SKM-1 treated with dmso at 0.1 percent for 144 hours (cell line): ENCODE measurements around the gene FILIP1.

Source experiments
- DNase-seq: peaks from one replicate; lab custom pipeline; 2025; ENCODE audit not compliant: unreplicated experiment; lab: John Stamatoyannopoulos, UW

FILIP1 gene

DNA sequence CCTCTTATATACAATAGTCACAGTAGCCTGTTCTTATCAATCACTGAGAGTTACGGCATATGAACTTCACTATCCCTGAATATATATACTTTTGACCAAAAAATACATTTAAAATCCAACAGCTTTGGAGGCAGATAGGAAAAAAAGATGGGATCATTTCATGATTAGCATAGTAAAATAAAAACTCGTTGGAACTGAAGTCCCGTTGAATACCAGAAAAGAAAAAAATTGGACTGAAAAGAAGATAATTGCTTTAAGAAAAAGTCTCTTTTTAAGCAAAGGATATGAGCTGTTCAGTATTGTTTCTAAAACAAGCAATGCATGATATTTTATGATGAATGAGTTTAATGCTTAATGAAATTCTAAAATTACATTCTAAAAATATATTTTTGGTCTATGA, 4.4 kb upstream of the FILIP1 start:
- no peak for DNase-seq

DNA sequence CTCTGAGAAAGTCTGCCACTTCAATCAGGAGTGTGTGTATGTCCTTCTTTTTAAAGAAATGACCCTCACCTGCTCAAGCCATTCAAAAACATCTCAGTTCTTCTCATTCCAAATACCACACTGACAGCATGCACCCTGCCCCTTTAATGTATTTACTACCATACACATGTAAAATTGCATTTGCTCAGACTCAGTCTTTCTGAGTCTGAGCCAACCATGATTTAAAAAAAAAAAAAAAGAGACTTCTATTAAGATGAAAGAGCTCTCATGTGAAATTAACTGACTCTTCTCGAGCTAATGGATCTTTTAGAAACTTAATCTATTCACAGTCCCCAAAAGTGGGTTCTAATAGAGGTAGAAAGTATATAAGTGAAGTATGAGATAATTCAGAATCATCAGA, 1.4 kb upstream of the FILIP1 start:
- DNase-seq = no peak

DNA sequence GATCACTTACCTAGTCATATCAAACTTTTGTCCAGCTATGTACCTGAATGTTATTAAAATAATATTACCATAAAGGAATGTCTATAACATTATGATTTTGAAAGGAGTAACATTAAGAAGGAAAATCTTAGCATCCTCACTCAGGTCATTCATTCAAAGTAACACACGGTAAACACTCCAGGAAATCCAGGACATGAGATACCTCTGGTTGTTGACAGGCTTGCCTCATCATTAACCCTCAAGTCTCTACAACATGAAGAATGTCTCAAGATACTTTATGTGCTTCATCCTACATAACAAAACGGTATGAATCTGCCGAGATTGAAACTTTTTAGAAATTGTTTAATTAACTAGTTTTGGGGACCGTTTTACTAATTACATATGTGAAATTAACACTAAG, 690 bp upstream of the FILIP1 start:
- DNase-seq = no peak

DNA sequence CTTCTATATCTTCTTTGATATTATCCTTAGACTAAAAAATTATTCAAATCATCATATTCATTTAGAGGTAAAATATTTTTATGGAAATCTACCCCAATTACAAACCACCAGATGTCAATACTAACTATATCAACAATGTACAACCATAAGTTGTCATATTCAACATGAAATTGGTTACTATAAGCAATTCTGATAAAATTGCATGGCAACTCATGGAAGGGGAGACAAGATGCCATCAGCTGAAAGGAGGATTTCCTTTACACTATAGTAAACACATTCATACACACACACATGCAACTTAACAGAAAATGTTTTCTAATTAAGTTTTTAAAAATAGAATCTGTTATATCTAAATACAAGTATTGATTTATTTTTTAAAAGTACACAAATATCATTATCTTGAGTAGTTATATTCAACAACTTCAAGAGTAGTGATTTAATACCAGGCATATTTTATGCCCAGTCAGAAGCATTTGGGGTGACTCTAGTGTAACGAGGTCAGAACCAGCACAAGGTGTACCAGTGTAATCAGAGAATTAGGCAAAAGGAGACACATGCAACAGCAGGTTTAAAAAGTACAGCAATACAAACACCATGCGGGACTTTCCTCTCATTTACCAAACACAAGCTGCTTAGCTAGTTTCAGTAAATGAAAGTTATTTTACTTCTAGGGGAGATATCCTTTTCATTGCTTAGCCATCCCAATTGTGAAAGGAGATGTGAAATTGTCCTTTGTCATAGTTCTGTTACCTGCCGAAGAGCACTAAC, 1.0 kb downstream of the FILIP1 start:
- DNase-seq = no peak

DNA sequence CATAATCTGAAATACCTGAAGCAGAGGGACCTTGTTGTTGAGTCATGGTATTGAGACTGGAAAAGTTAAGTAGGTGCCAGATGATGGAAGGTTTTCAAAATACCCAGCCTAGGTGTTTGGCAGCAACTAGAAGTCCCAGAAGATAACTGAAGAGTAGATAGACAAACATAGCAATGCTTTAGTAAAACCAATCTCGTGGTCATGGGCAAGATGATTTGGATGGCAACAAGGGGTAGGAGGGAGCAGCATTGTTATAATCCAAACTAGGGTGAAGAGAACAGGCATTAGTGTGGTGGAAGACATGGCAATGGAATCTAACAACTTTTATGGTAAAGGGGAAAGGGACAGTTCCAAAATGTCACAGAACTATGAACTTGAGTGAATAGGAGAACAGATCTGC, 2.3 kb downstream of the FILIP1 start:
- no peak for DNase-seq

DNA sequence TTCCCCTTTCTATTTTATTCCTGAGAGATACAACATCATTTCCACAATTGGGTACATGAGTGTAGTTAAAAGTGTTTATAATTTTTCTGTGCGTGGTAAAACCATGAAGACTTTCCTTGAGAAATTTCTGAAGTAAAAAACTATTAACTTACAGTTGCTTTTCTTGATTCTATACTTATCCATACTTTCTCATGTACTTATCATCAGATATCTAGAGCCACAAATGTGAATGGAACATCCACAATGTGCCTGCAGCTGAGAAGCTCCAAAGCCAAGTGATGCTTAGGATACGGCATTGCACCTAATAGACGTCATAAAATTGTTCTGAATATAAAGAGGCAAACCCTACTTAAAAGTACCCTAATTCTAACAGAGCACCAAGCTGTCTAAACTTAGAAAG, 2.9 kb downstream of the FILIP1 start:
- DNase-seq = no peak

DNA sequence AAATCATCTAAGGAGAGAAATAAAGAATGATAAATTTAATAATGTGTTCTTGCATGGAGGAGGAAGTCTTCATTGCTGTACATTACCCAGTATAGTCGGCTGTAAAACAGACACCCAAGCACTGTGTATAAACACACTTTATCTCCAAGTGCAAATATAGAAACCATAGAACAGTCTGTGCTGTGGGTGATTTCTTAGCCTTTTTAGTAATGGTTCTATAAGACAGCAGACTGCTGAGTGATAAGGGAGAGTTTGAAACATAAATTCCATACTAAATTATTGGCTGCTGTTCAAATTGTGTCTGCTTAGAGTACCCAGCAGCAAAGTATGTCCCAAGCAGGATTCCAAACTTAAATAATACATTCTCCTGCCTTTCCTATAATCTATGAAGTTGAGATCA, 4.6 kb downstream of the FILIP1 start:
- DNase-seq = no peak

DNA sequence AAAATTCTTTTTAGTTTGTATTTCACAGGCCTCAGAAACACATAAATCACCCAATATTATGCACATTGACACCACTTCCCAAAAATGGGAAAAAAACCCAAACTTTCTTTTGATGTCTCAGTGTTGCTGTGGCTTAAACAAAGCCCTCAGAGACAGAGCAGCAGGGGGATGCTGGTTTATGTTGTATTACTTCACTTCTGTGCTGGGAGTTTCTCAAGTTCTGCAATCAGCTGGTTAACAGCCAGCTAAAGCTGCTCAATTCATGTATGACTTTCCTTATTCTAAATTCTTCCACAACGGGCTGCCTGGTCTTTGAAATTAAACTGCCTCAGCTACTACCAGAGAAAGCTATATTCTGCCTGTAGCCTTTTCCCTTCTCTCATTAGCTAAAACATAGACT, 5.6 kb downstream of the FILIP1 start:
- DNase-seq = peak; percentile 11

DNA sequence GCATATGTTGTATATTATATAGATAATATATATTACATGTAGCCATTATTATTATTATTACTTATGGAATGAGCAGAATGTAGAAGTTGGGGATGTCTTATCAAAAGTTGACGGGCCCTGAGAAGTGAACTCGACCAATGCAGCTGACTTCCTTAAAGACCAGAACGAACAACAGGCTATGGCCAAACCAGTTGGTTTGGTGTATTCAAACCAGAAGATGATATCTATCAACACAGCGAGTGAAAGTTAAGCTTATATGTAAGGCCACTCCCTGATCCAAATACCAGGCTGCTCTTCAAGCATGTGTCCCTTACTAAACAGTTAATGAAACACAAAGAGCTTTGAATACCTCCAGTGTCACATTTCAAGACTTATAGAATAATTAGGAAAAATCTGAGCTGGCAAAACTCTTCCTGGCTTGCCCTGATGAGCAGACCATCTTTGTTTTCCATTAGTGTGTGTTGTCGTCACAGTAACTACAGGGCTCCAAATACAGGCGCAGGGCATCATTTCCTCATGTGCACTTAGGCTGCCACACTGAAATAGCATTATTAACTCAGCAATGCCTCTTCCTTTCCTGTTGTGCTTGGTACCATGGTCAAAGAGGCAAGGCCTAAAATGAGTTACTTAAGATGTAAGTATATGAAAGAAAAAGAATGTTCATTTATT, 6.6 kb downstream of the FILIP1 start:
- no peak for DNase-seq

DNA sequence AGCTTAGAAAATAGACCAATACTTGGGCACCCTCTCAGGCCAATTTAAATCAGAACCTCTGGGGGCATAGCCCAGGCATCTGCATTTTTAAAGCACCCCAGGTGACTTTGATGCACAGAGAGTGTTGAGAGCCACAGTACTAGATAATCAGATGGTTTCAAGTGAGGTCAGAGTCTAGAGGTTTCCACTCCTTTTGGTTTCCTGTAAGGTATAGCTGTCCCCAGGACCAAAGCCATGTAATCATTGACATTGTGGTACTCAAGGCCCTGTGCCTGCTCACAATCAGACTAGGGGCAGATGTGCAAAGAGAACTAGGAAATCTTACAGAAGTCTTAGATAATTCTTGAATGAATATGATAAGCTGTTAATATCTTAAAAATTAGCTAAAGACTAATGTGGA, 9.1 kb downstream of the FILIP1 start:
- DNase-seq = no peak

DNA sequence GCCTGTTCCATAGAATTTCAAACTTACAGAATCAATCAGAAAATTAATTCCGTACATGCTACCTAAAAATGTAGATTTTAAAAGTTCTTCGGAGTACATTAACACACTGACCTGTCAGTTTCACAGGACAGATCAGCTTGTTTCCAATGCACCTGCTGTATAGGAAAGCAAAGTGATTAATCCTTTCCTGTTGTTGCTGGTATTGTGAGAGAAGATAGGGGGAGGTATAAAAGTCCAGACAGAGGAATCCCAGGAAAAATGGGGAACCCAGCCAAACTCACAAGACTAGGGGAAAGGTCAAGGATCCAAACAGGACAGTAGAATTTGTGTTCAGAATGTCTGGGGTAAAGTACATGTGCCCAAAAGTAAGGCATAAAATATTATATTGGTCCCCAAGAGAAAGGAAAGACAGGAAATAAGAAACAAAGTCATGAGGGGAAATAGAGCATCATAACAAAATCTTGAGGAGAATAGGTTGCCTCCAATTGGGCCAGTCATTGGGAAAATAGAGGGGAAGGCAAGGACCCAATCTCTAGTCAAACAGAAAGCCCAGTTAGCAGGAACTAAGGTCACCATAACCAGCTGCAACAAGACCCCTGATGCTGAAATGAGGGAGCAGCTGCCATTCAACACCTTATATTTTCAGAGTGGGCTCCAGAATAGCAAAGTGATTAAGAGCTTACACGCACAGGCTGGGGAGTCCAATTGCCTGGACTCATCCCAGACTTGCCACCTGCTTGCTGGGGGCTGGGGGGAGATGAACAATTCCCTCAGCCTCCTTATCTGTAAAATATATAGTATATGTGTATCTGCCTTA, 10.3 kb downstream of the FILIP1 start:
- DNase-seq = no peak

DNA sequence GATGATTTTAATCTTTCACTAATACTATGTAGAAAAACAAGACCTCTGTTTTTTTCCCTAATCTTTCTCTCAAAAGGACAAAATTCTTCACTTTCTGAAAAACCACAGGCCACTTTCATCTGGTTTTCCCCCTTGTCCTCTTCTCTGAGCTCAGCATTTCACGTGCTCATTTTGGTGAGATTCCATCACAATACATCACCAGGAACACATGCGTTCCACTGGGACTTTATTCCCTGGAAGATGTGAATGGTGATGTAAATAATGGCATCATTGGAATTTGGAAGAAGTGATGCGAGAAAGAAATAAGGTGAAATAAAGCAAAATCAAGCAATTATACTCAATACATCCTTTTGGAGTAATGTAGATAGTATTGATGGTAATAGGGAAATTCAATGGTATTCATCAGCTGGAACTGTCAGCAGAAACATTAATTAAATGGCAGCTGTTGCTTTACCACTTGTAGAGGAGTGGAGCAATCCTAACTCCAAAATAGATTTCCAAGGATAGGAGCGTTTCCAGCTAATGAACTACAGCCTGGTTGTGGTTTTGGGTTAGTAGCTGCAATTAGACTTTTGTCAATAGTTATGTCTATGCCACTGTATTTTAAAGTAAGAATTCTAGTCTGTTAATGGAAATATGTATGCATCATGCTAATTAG, 11.5 kb downstream of the FILIP1 start:
- no peak for DNase-seq

DNA sequence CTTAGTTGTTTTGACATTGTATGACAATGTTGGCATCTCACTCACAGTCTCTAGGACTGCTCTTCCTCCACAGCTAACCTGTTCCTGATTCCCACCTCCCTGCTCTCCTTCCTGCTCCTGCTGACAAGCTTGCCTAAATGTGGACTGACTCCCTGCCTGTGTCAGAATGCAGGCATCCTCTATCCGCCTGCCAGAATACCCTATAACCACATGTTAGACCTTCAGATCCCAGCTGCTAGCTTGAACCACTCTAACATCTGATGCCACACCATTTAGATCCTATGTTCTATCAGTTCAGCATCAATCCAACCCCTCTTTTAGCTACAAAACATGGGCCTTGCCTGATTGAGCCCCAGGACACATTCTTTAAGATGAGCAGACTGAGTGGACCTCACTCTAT, 12.2 kb downstream of the FILIP1 start:
- no peak for DNase-seq

DNA sequence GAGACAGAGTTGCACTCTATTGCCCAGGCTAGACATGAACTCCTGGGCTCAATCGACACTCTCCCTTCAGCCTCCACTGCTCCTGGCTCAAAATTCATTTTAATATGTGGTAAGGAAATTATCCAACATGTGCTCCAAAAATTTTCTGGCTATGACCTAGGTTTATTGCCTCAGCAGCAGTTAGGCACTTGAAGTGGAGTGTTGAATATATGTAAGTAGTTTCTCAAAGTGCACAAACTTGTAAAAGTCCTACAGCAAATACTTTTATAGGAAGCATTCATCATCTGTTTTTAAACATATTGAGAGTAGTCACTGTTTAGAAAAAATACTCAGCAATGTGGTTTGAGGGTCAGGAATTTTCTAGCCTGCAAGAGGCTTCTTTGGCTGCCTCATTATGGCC, 13.2 kb downstream of the FILIP1 start:
- no peak for DNase-seq

DNA sequence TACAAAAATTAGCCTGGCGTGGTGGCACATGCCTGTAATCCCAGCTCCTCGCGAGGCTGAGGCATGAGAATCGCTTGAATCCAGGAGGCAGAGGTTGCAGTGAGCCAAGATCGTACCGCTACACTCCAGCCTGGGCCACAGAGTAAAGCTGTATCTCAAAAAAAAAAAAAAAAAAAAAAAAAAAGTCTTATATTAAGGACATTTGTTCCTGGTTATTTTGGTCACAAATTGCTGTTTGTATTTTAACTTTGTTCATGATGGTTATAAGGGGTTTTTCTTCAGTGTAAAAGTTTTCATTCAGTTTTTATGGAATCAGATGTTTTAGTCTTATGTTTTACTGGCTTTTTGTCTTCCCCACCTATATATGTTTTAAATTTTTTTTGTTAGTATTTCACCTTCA, 13.9 kb downstream of the FILIP1 start:
- no peak for DNase-seq

DNA sequence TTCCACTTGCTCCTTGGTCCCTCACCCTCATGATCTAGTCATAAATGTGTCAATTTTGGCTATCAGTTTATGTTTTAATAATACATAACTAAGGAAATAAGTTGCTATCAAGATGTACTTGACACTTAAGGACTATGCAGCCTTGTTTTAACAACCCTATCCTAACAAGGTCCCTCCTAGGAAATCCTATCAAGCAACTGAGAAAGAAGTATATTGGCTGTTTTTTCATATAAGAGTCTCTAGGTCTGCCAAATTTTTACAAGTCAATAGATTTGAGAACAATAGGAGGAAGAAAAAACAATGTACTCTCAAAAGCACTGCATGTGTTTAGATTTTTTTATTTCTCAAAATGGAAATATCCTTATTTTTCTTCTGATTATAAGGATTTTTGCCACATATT, 14.7 kb downstream of the FILIP1 start:
- DNase-seq = no peak

DNA sequence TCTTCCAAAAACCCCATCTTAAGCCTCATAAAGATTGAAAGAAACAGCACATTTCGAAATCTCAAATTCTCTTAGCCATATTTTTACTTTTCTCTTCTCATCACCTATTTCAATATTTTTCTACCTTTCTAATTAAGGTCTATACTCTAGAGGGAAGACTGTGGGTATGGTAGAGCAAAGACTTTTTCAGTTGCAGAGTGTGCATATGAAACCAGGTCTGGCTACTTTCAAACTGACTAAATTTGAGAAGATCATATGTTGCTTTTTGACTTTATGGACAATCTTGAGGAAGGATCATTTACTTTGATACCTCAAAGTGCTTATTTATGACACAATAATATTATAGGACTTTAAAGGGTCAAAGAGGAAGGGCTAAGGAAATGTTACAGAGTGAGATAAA, 20.7 kb downstream of the FILIP1 start:
- no peak for DNase-seq

DNA sequence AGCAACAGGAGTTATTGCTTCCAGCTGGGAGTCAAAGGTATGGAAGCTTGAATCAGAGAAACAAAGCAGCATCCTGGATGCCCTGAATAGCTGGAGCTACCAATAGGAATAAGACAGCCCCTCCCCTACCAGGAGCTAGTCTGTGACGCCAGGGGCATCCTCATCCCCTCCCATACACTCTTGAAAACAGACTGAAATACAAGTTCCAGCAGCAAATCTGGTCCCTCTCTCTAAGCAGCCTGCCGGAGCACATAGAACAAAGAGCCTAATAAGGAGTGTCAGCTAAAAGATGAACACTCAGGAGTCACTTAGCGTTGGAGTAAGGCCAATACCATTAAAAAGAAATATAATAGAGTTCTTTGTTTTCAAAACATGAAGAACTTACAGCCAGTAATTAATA, 25.6 kb downstream of the FILIP1 start:
- DNase-seq = no peak

DNA sequence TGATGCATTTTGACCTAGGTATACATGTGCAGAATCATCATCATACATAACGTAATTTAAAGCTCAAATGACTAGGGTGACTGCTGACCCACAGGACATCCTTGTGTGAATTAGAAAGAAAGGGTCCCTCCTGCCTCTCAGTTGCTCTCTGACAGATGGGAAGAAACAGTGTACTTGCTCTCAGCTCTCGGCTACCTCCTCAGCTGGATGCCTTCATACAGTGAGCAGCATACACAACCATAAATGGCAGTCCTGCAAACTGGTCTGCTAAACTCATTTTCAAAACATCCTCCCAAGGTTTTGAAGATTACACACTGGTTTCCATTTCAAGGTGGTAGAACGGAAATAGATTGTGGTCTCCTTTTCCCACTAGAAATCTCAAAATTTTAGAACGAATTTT, 26.3 kb downstream of the FILIP1 start:
- no peak for DNase-seq

DNA sequence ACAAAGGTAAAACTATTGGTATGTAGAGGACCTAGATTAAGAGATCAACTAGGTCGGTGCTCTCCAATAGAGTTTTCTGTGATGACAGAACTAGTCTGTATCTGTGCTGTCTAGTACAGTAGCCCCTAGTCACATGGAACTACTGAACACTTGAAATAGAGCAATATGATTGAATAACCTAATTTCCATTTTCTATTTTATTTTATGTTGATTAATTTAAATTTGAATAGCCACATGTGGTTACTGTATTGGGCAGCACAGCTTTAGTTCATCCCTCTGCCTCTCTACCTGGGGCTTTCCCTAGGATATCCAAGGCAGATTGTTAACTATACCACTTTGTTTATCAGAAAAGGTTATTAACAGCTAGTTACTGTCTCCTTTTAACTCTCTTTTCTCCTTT, 27.0 kb downstream of the FILIP1 start:
- no peak for DNase-seq

DNA sequence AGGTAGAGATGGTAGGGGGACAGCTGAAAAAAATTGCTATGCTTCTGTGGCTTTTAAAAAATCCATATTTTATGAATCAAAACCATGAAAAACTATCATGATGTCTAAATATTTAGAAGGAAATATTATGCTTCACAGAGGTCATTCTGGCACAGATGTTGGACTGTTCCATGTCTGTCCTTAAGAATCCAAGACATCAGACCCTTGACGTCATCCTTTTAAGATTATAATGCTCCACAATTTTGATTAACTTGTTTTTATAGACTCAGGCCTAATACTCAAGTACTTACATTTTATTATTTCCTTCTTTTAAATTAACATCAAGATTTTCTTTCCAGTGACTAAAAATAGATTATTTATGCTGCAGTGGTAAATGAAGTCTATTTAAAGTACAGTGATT, 29.7 kb downstream of the FILIP1 start:
- DNase-seq = no peak

DNA sequence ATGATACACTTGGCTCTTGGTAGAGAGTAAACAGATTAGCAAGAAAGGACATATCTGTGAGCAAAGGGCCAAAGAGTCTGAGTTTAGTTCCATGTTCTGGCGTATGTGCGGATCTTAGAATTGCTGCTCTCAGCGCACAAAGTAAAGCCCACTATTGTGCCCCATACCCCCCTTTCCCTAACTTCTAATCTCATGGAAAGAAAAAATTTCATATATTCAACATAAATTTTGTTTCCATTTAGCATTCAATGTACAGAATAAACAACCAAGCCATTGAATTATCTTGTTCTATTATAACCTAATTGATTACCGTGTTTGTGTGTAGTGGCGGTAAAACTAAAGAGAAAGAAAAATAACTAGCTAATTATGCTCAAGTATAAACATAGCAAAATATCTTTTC, 30.5 kb downstream of the FILIP1 start:
- no peak for DNase-seq
